GM12878 (cell line): ENCODE data around the gene ARHGEF25. TPM values are rescaled to one million over a fixed set of nuclear protein-coding genes. Genes with fewer than 3 reads are reported as not detected.

Experiments used
- BMI1 ChIP-seq: fragments of 450-650 bp; IDR thresholded peaks from 2 replicates; pipeline ENCODE4 v1.6.1; 2016; ENCODE audit warnings: mild to moderate bottlenecking, moderate library complexity, borderline replicate concordance
- CREB1 ChIP-seq: IDR thresholded peaks from 2 replicates; pipeline ENCODE4 v1.6.1; 2012; ENCODE audit warnings: low read depth, mild to moderate bottlenecking, inconsistent platforms
- GABPA ChIP-seq: IDR thresholded peaks from 2 replicates; pipeline ENCODE4 v1.6.1; 2014; ENCODE audit warnings: antibody characterized with exemption, low read depth, mild to moderate bottlenecking, inconsistent platforms
- POLR2AphosphoS5 ChIP-seq: IDR thresholded peaks from 2 replicates; pipeline ENCODE4 v1.6.1; 2011; ENCODE audit warnings: mild to moderate bottlenecking, low read length, inconsistent platforms
- RFX5 ChIP-seq: IDR thresholded peaks from 2 replicates; pipeline ENCODE4 v1.6.1; 2011; ENCODE audit warnings: low read depth, low read length, improper control_type of control experiment
- SIN3A ChIP-seq: IDR thresholded peaks from 2 replicates; pipeline ENCODE4 v1.6.1; 2012; ENCODE audit warnings: low read depth, low read length, improper control_type of control experiment
- STAT1 ChIP-seq: fragments of 450-650 bp; conservative IDR thresholded peaks from 2 replicates; pipeline ENCODE4 v1.6.1; 2014; ENCODE audit warnings: antibody characterized with exemption, mild to moderate bottlenecking
- ZNF274 ChIP-seq: IDR thresholded peaks from one replicate; pipeline ENCODE4 v1.8.0; 2011; ENCODE audit not compliant: insufficient read length, insufficient read depth
- polyA plus RNA-seq, 11 experiments: library from polyadenylated mRNA; depleted of rRNA in 4 of 11; unstranded in 6 of 11; stranded (reverse) in 5 of 11; fragments of >200 nt; fragmentation: Nextera tagmentation in 4 of 11; fragmentation: Illumina TruSeq in 1 of 11; extraction: Ambion mirVana in 4 of 11; extraction: Trizol in 1 of 11; gene quantifications; 1 replicate in 1 of 11; 2 replicates in 10 of 11; pipeline versions ENCODE4 v1.2.1 to v1.2.3, GENCODE V29; 2011 to 2016; ENCODE audit warnings: inconsistent platforms in 2 of 11, missing spikeins in 2 of 11, low read depth in 1 of 11
- total RNA-seq, 4 experiments: library from RNA; depleted of rRNA in 3 of 4; stranded (reverse); fragments of >200 nt in 3 of 4; fragmentation: Illumina TruSeq in 1 of 4; extraction: Trizol in 1 of 4; gene quantifications; 2 replicates each; pipeline versions ENCODE4 v1.2.1 to v1.2.3, GENCODE V29; 2013 to 2021
- TF ChIP-seq, protein P1 (sequence below): IDR thresholded peaks from 2 replicates; pipeline ENCODE4 v1.6.1; 2011; ENCODE audit warnings: borderline replicate concordance, low read depth, mild to moderate bottlenecking, moderate library complexity, low read length; ENCODE audit not compliant: insufficient read depth, poor library complexity, severe bottlenecking
- TF ChIP-seq, protein P2 (sequence below): fragments of 450-650 bp; formaldehyde crosslinking; IDR thresholded peaks from 2 replicates; pipeline ENCODE4 v1.4.0; 2020; ENCODE audit warnings: mild to moderate bottlenecking, moderate library complexity
- TF ChIP-seq, protein P3 (sequence below): fragments of 450-650 bp; IDR thresholded peaks from 2 replicates; pipeline ENCODE4 v1.6.1; 2016; ENCODE audit warnings: mild to moderate bottlenecking, moderate library complexity, borderline replicate concordance
- TF ChIP-seq, protein P4 (sequence below): IDR thresholded peaks from 2 replicates; pipeline ENCODE4 v1.6.1; 2012; ENCODE audit warnings: low read length, inconsistent platforms
- TF ChIP-seq, protein P5 (sequence below): fragments of 450-650 bp; formaldehyde crosslinking; IDR thresholded peaks from 2 replicates; pipeline ENCODE4 v1.4.0; 2022; ENCODE audit warnings: mild to moderate bottlenecking, moderate library complexity

The ARHGEF25 gene
- total and polyA plus RNA-seq, 10 of the 15 experiments (the other 5 are each of a cell fraction or from before 2014, with no cell fraction given), result 0.08 to 4.5 (median 1.2) TPM; not detected in 3

DNA sequence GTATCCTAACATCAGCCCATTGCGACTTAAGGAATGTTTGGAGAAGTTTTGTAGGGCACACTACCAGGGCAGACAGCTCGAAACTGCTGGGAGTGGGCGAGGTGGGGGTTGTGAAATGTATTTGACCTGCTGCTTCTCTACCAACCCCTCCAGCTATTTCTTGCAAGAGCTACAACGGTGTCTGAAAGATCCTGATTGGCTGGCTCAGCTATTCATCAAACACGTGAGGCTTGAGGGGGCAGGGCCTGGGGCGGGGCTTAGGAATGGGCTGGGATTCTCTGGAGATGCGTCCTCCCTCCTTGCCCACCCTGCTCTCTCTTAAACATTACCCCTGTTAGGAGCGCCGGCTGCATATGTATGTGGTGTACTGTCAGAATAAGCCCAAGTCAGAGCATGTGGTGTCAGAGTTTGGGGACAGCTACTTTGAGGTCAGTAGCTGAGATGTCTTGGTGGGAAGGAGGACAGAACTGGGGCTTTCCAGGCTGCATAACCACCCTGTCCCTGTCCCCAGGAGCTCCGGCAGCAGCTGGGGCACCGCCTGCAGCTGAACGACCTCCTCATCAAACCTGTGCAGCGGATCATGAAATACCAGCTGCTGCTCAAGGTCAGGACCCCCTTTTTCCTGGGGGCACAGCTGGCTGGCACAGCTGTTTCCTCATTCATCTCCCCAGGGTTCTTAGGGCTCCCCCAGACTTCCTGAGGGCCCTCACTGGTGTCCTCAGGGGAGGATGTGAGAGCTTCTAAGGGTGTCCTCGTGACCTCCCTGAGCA lies 3.1 kb downstream of the ARHGEF25 start (continued):
- TF ChIP-seq, protein P1, sequence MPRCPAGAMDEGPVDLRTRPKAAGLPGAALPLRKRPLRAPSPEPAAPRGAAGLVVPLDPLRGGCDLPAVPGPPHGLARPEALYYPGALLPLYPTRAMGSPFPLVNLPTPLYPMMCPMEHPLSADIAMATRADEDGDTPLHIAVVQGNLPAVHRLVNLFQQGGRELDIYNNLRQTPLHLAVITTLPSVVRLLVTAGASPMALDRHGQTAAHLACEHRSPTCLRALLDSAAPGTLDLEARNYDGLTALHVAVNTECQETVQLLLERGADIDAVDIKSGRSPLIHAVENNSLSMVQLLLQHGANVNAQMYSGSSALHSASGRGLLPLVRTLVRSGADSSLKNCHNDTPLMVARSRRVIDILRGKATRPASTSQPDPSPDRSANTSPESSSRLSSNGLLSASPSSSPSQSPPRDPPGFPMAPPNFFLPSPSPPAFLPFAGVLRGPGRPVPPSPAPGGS, result no peak
- TF ChIP-seq ZNF274 (no peak), STAT1 (no peak), CREB1 (peak; percentile 61; the same call in 1 of the 2 replicates), BMI1 (no peak), RFX5 (no peak), GABPA (no peak), SIN3A (no peak), POLR2AphosphoS5 (no peak)
- TF ChIP-seq, protein P2, sequence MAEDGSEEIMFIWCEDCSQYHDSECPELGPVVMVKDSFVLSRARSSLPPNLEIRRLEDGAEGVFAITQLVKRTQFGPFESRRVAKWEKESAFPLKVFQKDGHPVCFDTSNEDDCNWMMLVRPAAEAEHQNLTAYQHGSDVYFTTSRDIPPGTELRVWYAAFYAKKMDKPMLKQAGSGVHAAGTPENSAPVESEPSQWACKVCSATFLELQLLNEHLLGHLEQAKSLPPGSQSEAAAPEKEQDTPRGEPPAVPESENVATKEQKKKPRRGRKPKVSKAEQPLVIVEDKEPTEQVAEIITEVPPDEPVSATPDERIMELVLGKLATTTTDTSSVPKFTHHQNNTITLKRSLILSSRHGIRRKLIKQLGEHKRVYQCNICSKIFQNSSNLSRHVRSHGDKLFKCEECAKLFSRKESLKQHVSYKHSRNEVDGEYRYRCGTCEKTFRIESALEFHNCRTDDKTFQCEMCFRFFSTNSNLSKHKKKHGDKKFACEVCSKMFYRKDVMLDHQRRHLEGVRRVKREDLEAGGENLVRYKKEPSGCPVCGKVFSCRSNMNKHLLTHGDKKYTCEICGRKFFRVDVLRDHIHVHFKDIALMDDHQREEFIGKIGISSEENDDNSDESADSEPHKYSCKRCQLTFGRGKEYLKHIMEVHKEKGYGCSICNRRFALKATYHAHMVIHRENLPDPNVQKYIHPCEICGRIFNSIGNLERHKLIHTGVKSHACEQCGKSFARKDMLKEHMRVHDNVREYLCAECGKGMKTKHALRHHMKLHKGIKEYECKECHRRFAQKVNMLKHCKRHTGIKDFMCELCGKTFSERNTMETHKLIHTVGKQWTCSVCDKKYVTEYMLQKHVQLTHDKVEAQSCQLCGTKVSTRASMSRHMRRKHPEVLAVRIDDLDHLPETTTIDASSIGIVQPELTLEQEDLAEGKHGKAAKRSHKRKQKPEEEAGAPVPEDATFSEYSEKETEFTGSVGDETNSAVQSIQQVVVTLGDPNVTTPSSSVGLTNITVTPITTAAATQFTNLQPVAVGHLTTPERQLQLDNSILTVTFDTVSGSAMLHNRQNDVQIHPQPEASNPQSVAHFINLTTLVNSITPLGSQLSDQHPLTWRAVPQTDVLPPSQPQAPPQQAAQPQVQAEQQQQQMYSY (CRISPR knock-in tag), result no peak
- TF ChIP-seq, protein P3, sequence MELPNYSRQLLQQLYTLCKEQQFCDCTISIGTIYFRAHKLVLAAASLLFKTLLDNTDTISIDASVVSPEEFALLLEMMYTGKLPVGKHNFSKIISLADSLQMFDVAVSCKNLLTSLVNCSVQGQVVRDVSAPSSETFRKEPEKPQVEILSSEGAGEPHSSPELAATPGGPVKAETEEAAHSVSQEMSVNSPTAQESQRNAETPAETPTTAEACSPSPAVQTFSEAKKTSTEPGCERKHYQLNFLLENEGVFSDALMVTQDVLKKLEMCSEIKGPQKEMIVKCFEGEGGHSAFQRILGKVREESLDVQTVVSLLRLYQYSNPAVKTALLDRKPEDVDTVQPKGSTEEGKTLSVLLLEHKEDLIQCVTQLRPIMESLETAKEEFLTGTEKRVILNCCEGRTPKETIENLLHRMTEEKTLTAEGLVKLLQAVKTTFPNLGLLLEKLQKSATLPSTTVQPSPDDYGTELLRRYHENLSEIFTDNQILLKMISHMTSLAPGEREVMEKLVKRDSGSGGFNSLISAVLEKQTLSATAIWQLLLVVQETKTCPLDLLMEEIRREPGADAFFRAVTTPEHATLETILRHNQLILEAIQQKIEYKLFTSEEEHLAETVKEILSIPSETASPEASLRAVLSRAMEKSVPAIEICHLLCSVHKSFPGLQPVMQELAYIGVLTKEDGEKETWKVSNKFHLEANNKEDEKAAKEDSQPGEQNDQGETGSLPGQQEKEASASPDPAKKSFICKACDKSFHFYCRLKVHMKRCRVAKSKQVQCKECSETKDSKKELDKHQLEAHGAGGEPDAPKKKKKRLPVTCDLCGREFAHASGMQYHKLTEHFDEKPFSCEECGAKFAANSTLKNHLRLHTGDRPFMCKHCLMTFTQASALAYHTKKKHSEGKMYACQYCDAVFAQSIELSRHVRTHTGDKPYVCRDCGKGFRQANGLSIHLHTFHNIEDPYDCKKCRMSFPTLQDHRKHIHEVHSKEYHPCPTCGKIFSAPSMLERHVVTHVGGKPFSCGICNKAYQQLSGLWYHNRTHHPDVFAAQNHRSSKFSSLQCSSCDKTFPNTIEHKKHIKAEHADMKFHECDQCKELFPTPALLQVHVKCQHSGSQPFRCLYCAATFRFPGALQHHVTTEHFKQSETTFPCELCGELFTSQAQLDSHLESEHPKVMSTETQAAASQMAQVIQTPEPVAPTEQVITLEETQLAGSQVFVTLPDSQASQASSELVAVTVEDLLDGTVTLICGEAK, result no peak
- TF ChIP-seq, protein P4, sequence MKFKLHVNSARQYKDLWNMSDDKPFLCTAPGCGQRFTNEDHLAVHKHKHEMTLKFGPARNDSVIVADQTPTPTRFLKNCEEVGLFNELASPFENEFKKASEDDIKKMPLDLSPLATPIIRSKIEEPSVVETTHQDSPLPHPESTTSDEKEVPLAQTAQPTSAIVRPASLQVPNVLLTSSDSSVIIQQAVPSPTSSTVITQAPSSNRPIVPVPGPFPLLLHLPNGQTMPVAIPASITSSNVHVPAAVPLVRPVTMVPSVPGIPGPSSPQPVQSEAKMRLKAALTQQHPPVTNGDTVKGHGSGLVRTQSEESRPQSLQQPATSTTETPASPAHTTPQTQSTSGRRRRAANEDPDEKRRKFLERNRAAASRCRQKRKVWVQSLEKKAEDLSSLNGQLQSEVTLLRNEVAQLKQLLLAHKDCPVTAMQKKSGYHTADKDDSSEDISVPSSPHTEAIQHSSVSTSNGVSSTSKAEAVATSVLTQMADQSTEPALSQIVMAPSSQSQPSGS, result no peak
- TF ChIP-seq, protein P5, sequence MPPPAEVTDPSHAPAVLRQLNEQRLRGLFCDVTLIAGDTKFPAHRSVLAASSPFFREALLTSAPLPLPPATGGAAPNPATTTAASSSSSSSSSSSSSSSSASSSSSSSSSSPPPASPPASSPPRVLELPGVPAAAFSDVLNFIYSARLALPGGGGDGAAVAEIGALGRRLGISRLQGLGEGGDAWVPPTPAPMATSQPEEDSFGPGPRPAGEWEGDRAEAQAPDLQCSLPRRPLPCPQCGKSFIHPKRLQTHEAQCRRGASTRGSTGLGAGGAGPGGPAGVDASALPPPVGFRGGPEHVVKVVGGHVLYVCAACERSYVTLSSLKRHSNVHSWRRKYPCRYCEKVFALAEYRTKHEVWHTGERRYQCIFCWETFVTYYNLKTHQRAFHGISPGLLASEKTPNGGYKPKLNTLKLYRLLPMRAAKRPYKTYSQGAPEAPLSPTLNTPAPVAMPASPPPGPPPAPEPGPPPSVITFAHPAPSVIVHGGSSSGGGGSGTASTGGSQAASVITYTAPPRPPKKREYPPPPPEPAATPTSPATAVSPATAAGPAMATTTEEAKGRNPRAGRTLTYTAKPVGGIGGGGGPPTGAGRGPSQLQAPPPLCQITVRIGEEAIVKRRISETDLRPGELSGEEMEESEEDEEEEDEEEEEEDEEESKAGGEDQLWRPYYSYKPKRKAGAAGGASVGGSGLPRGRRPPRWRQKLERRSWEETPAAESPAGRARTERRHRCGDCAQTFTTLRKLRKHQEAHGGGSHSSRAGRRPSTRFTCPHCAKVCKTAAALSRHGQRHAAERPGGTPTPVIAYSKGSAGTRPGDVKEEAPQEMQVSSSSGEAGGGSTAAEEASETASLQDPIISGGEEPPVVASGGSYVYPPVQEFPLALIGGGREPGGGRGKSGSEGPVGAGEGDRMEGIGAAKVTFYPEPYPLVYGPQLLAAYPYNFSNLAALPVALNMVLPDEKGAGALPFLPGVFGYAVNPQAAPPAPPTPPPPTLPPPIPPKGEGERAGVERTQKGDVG, result no peak
